Activated CD4-positive, alpha-beta memory T cell treated with anti-CD3 and anti-CD28 coated beads, Interleukin-2, amount 10 ng/mL, durations not matched to agents 7 days and 5 days (primary cell): ENCODE results near the gene COL18A1. TPM values are rescaled to one million over a fixed set of nuclear protein-coding genes. Genes with fewer than 3 reads are reported as not detected.

Experiments
- CTCF ChIA-PET: fragments of 350-600 bp; sonication (Branson Sonifier 250); formaldehyde crosslinking; loops from one replicate; lab custom pipeline; 2021; ENCODE audit warnings: antibody characterized with exemption, inconsistent platforms; lab: Charles Lee
- POLR2A ChIA-PET: fragments of 350-600 bp; sonication (Branson Sonifier 250); formaldehyde crosslinking; loops from one replicate; lab custom pipeline; 2021; ENCODE audit warnings: antibody characterized with exemption; lab: Charles Lee
- DNase-seq: peaks from one replicate; pipeline ENCODE4 v3.0.0-alpha.2; 2020
- H3K27ac Mint-ChIP-seq: one replicate; pipeline ENCODE4 v1.8.0; 2021; ENCODE audit warnings: mild to moderate bottlenecking, mixed read lengths
- H3K27me3 Mint-ChIP-seq: one replicate; pipeline ENCODE4 v1.8.0; 2021; ENCODE audit warnings: mixed read lengths
- H3K36me3 Mint-ChIP-seq: one replicate; pipeline ENCODE4 v1.8.0; 2021; ENCODE audit warnings: low read depth, mixed read lengths
- H3K4me1 Mint-ChIP-seq: one replicate; pipeline ENCODE4 v1.8.0; 2021; ENCODE audit warnings: mixed read lengths
- H3K4me3 Mint-ChIP-seq: one replicate; pipeline ENCODE4 v1.8.0; 2021; ENCODE audit warnings: mild to moderate bottlenecking, mixed read lengths
- H3K9me3 Mint-ChIP-seq: one replicate; pipeline ENCODE4 v1.8.0; 2021; ENCODE audit warnings: mixed read lengths
- total RNA-seq, 2 experiments: library from RNA; stranded (reverse); gene quantifications; one replicate each; pipeline ENCODE4 v1.2.3, GENCODE V29; 2021

COL18A1 gene
- total RNA-seq, 2 experiments from 2014 or later: 2.2 to 3.9 TPM

GRCh38 chr21:45381865-45382696 lies 22.9 kb upstream of the COL18A1 start:
- no peak for DNase-seq
- POLR2A ChIA-PET: no interaction called here
- Mint-ChIP-seq H3K4me1 (no peaks in the 10 kb centered on the region), H3K9me3 (no peaks in the 10 kb centered on the region), H3K4me3 (no peak overlapping the region), H3K27me3 (peaks cover 20% of the 10 kb centered on the region), H3K27ac (no peak overlapping the region), H3K36me3 (no peaks in the 10 kb centered on the region)
- CTCF ChIA-PET: no interaction called here

DNA sequence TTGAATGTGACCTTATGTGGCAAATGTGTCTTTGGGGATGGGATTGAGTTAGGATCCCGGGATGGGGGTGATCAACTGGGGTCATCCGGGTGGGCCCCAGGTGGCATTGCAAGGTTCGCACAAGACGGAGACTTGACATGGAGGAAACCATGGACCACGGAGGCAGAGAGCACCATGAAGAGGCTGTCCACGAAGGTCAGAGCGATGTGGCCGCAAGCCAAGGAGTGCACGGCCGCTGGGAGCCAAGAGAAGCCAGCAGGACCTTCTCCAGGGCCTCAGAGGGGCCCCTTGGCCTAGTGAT lies 22.3 kb upstream of the COL18A1 start:
- H3K27me3 Mint-ChIP-seq: peaks cover 14% of the 10 kb centered on the region
- CTCF ChIA-PET: no interaction called here
- H3K36me3 Mint-ChIP-seq: no peaks in the 10 kb centered on the region
- no peaks in the 10 kb centered on the region for H3K9me3 Mint-ChIP-seq
- DNase-seq: no peak
- no peak overlapping the region for H3K27ac Mint-ChIP-seq
- H3K4me1 Mint-ChIP-seq: no peaks in the 10 kb centered on the region
- no peak overlapping the region for H3K4me3 Mint-ChIP-seq
- POLR2A ChIA-PET: no interaction called here

- Mint-ChIP-seq H3K27me3 (peaks cover 9% of the 10 kb centered on the region), H3K4me1 (no peaks in the 10 kb centered on the region), H3K36me3 (no peaks in the 10 kb centered on the region), H3K27ac (no peak overlapping the region), H3K4me3 (no peak overlapping the region), H3K9me3 (no peaks in the 10 kb centered on the region)
- ChIA-PET POLR2A (no interaction called here), CTCF (no interaction called here)
- no peak for DNase-seq
Observed at GRCh38 chr21:45383111-45383614, 21.8 kb upstream of the COL18A1 start.

GRCh38 chr21:45383615-45384201 lies 21.3 kb upstream of the COL18A1 start:
- H3K27me3 Mint-ChIP-seq: peaks cover 8% of the 10 kb centered on the region
- H3K4me1 Mint-ChIP-seq: no peaks in the 10 kb centered on the region
- ChIA-PET CTCF (no interaction called here), POLR2A (no interaction called here)
- DNase-seq: no peak
- H3K9me3 Mint-ChIP-seq: no peaks in the 10 kb centered on the region
- no peak overlapping the region for H3K4me3 Mint-ChIP-seq
- no peaks in the 10 kb centered on the region for H3K36me3 Mint-ChIP-seq
- H3K27ac Mint-ChIP-seq: no peak overlapping the region

GRCh38 chr21:45384656-45385548 lies 20.1 kb upstream of the COL18A1 start:
- DNase-seq: no peak
- Mint-ChIP-seq H3K4me1 (no peaks in the 10 kb centered on the region), H3K27me3 (peaks cover 5% of the 10 kb centered on the region), H3K9me3 (no peaks in the 10 kb centered on the region), H3K36me3 (no peaks in the 10 kb centered on the region), H3K27ac (no peak overlapping the region), H3K4me3 (no peak overlapping the region)
- CTCF ChIA-PET: no interaction called here
- POLR2A ChIA-PET: no interaction called here

DNA sequence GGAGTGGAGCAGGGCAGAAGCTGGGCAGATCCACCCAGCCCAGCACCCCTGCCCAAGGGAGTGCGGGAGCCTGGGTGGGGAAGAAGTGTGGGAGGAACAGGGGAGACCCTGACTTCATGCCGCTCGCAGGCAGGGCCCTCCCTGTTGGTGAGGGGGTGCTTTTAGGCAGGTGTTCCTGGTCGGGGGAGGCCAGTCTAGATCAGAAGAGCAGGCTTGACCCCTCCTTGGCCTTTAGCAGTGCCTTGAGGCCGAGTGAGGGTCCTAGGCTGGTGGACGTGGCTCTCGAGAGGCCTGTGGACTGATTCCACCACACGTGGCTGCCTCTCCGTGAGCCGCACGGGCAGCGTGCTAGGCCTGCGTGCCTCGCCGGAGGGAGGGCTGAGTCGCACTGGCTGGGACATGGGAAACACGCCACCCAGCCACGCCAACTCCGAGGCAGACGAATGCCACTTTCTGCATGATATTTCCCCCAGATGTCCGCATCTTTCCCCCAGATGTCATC lies 19.4 kb upstream of the COL18A1 start:
- H3K27ac Mint-ChIP-seq: no peak overlapping the region
- no peaks in the 10 kb centered on the region for H3K4me1 Mint-ChIP-seq
- no peak overlapping the region for H3K4me3 Mint-ChIP-seq
- DNase-seq: no peak
- CTCF ChIA-PET: no interaction called here
- peaks cover 5% of the 10 kb centered on the region for H3K27me3 Mint-ChIP-seq
- H3K36me3 Mint-ChIP-seq: no peaks in the 10 kb centered on the region
- POLR2A ChIA-PET: no interaction called here
- no peaks in the 10 kb centered on the region for H3K9me3 Mint-ChIP-seq

- H3K27me3 Mint-ChIP-seq: peaks cover 3% of the 10 kb centered on the region
- no peak for DNase-seq
- CTCF ChIA-PET: no interaction called here
- no peaks in the 10 kb centered on the region for H3K36me3 Mint-ChIP-seq
- no peak overlapping the region for H3K4me3 Mint-ChIP-seq
- H3K4me1 Mint-ChIP-seq: no peaks in the 10 kb centered on the region
- H3K27ac Mint-ChIP-seq: no peak overlapping the region
- POLR2A ChIA-PET: no interaction called here
- H3K9me3 Mint-ChIP-seq: no peaks in the 10 kb centered on the region
Observed at GRCh38 chr21:45386336-45386727, 18.6 kb upstream of the COL18A1 start.

GRCh38 chr21:45386728-45387371 lies 18.1 kb upstream of the COL18A1 start:
- POLR2A ChIA-PET: no interaction called here
- Mint-ChIP-seq H3K36me3 (no peaks in the 10 kb centered on the region), H3K27me3 (peaks cover 3% of the 10 kb centered on the region), H3K4me1 (no peaks in the 10 kb centered on the region), H3K9me3 (no peaks in the 10 kb centered on the region), H3K4me3 (no peak overlapping the region), H3K27ac (no peak overlapping the region)
- CTCF ChIA-PET: no interaction called here
- DNase-seq: no peak

DNA sequence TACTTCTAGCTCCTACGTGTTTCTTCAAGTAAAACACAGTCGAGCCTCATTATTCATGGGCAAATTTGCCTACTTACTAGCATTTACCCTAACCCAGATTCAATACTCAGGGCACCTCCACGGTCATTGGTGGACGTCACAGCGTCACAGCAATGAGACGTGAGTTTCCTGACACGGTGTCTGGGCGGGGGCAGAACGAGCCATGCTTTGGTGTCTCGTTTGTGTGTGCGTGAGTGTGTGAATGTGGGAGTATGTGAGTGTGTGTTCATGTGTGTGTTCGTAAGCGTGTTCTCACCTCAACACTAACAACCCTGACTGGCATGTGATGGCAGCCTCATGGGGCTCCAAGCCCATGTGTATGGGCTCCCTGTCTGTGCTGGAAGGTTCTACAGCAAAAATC lies 17.5 kb upstream of the COL18A1 start:
- no peaks in the 10 kb centered on the region for H3K36me3 Mint-ChIP-seq
- ChIA-PET CTCF (no interaction called here), POLR2A (no interaction called here)
- no peaks in the 10 kb centered on the region for H3K4me1 Mint-ChIP-seq
- peaks cover 3% of the 10 kb centered on the region for H3K27me3 Mint-ChIP-seq
- H3K27ac Mint-ChIP-seq: no peak overlapping the region
- H3K4me3 Mint-ChIP-seq: no peak overlapping the region
- no peak for DNase-seq
- H3K9me3 Mint-ChIP-seq: no peaks in the 10 kb centered on the region

DNA sequence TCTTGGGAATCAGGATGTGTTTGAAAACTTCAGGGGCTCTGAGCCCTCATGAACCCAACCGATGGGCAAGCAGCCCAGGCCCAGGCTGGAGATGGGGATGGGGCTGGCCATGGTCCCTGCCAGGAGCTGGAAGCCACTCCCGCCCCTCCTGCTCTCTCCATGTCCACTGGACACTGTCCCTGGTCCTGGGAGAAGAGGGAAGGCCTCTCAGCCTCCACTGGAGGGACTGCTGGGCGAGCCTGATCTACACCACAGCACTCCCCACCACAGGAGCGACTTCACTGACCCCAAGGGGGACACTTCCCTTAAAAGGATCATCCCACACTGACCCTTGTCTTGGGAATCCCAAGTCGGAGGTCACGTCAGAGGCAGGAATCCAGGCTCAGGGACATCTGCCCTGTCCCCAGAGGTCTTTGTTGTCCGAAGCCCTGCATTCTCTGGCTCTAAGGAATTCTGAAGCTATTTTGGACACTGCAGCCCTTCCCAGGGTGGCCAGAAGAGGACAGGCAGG lies 16.9 kb upstream of the COL18A1 start:
- ChIA-PET POLR2A (no interaction called here), CTCF (no interaction called here)
- Mint-ChIP-seq H3K9me3 (no peaks in the 10 kb centered on the region), H3K27ac (no peak overlapping the region), H3K27me3 (peaks cover 3% of the 10 kb centered on the region), H3K36me3 (no peaks in the 10 kb centered on the region), H3K4me3 (no peak overlapping the region), H3K4me1 (no peaks in the 10 kb centered on the region)
- no peak for DNase-seq

- Mint-ChIP-seq H3K27me3 (peaks cover 3% of the 10 kb centered on the region), H3K4me3 (no peak overlapping the region), H3K9me3 (no peaks in the 10 kb centered on the region), H3K27ac (no peak overlapping the region), H3K4me1 (no peaks in the 10 kb centered on the region), H3K36me3 (no peaks in the 10 kb centered on the region)
- DNase-seq: no peak
- ChIA-PET CTCF (no interaction called here), POLR2A (no interaction called here)
Observed at GRCh38 chr21:45388611-45389296, 16.2 kb upstream of the COL18A1 start.

DNA sequence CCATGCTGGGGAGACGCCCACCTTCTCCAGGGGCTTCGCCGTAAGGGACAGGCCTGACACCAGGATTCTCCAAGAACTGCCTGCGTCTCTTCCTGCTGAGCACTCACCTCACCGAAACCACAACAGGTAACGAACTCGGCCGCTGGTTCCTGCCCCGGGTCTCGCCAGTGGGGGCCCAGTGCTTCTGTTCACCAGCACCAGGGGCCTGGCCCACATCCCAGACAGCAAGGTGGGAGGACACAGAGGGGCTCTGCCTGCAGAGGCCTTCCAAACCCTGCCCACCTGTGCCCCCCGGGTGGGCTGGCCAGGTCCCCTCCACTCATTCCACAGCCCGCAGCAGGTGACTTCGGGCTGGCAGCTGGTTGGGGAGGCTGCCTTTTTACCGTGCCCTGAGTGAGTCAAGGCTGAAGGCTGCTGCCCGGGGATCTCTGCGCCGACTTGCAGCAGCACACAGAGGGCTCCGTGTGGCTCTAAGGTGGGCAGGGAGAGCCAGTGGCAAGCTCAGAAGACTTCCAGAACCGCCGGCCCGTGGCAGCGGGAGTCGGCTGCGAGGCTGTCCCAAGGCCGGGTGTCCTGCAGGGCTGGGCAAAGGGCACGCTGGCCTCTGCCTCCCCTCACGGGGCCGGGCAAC lies 14.7 kb upstream of the COL18A1 start:
- no peak overlapping the region for H3K27ac Mint-ChIP-seq
- H3K4me3 Mint-ChIP-seq: no peak overlapping the region
- H3K4me1 Mint-ChIP-seq: no peaks in the 10 kb centered on the region

More for the DNA sequence above, 14.7 kb upstream of the COL18A1 start:
- no peak for DNase-seq
- ChIA-PET CTCF (no interaction called here), POLR2A (no interaction called here)
- Mint-ChIP-seq H3K9me3 (no peaks in the 10 kb centered on the region), H3K36me3 (no peaks in the 10 kb centered on the region), H3K27me3 (peaks cover 8% of the 10 kb centered on the region)
